T47D (cell line): Measurements from ENCODE around the gene ACBD4.
A peak's percentile ranks its signal among the peaks of the same experiment; 100 is the strongest.

Source experiments
- DNase-seq, 2 experiments: peaks; one replicate each; pipeline versions ENCODE4 v3.0.0 to v3.0.0-alpha.2; 2011 to 2012; ENCODE audit warnings: low read depth in 1 of 2, low spot score in 1 of 2
- JUND ChIP-seq: IDR thresholded peaks from 2 replicates; pipeline ENCODE4 v1.6.1; 2012; ENCODE audit warnings: low read depth
- in situ Hi-C: cut with HindIII; loops from 2 replicates; pipeline ENCODE4 v1.10.0; 2016; ENCODE audit warnings: low sequenced_read_pairs, low pct_unique_long_range_greater_than_20kb

The ACBD4 gene

DNA sequence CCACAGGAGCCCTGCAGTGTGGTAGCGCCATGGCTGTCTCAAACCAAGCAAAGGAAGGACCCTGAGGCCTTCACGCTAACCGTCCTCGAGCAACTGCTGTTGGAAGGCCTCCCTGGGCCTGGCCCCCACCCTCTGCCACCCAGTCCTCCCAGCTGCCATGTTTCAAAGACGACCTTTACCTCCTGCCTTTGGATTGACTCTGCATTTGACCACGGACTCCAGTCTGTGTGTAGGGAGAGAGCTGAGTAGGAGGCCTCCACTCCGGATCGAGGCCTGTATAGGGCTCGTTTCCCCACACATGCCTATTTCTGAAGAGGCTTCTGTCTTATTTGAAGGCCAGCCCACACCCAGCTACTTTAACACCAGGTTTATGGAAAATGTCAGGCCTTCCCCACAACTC lies 27.4 kb upstream of the ACBD4 start:
- DNase-seq = no peak
- in situ Hi-C loops = no loop called here
- TF ChIP-seq JUND = no peak

DNA sequence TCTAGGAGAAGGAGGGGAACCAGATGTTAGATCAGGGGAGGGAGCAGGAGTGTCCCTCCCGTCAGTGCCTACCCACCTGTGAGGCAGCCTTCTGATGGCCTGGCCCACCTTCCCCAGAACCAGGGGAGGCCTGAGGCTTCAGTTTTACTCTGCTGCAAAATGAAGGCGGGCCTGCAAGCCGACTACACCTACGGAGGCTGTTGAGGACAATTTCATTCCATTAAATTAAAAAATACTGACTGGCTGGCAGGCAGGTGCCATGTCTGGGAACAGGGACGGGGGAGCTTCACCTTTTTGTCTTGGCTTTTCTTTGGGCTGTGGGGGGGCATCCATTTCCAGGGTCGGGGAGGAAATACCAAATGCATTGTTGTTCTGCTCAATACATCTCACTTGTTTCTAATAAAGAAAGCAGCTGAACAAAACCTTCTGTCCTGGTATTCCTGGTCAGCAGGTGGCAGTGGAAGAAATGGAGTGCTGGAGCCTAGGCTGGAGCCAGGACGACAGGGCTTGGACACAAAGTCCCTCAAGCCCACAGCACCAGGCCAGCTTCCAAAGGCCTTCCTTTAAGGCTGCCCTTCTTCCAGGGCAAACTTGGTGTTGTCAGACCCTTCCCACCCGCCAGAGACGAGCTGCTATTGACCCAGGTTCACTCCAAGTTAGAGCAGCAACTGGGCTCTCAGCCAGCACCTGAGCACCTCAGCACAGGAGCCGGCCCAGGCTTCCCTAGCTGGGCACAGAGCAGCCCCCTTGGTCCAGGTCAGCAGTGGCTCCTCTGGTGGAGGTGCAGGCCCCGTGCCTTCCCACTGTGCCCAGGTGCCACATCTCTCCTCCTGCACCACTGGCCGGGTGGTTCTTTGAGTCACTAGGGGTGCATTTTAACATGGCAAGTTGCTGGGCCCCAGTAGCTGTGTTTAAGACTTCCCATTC lies 26.6 kb upstream of the ACBD4 start:
- peak in 1 of 2 experiments; percentile 63 for DNase-seq
- in situ Hi-C loops = no loop called here
- no peak for TF ChIP-seq JUND

DNA sequence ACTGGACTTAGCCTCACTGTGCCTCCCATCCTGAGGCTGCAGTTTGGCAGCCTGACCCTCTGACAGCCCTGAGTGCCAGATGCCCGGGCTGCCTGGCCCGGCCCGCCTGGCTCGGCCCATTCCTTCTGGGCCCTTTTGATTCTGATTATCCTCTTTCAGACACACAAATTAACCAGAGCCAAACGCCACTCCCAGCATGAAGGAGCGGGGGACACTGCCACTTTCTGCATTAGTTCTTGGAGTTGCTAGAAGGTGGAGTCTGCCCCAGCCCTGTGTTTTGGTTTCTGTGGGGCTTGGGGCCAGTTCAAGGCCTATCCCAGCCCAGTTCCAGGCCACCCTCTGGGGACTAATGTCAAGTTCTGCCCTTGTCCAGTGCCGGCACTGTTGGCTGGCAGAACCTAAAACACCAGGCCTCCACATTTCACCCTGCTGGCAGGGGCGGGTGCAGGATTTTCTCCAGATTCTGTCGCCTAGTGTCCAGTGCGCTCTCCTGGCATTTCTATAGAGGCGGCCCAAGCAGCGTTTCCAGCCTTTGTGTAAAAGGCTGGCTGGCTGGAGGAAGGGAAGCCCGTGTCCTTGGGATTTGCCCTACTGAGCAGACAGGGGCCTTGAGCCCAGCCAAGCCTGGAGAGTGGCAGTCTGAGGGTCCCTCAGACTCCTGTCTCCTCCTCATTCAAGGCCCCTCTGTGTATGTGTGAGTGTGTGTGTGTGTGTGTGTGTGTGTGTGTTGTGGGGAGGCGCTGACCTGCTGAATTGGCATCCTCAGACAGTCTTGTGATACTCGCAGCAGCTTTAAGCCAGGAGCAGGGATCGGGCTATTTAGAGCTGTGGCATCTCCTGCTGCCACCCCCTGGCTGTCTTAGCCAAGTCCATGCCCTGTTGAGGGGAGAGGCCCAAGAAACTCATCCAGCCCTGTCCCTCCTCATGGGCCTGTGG lies 24.5 kb upstream of the ACBD4 start:
- DNase-seq = no peak
- in situ Hi-C loops = no loop called here
- no peak for TF ChIP-seq JUND

DNA sequence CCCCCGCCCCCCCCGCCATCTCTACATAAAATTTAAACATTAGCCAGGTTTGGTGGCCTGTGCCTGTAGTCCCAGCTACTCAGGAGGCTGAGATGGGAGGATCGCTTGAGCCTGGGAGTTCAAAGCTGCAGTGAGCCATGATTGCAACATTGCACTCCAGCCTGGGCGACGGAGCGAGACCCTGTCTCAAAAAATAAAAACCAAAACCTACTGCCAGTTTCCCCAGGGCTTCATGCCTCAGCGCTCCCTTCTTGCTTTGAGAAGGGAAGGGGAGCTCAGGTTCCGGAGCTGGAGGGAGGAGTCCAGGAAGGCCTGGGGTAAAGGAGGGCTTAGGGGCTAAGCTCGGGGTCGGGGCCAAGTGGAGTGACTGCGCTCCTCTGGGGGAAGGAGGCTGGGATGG lies 23.6 kb upstream of the ACBD4 start:
- in situ Hi-C loops = no loop called here
- no peak for DNase-seq
- no peak for TF ChIP-seq JUND

DNA sequence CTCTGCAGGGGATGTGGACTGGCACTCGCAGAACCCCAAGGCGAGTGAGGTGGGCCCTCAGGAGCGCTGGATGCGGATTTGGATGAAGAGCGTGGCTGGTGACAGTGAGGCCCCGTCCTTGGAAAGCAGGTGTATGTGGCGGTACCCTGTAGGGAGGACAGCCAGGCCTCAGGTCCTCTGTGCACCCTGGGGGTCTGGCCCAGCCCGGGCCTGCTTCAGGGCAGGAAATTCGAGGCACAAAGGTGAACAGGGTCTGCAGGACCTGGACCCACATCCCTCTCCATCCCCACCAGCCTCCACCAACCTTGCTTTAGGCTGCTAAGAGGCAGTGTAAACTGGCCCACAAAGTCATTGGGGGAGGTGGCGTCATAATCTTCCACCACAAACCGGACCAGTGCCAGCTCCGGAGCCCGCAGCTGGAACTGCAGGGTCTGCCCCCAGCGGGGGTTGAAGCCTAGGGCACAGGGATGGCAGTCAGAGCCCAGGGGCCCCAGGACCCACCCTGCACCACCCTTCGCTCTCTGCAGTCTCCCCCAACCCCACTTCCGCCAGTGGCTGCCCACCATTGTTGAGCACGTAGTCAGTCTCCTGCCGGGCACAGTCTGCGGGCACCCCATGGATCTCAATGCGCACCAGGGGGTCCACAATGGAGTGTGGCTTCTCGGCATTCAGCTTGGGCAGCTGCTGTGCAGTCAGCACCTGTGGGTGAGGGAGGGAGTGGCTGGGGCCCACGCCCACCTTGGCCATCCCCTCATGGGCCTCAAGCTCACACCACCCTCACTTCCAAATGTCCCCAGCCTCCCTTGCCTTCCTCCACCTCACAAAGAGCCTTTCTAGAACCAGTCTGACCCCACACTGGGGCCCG lies 22.7 kb upstream of the ACBD4 start:
- DNase-seq = no peak
- in situ Hi-C loops = no loop called here
- no peak for TF ChIP-seq JUND

DNA sequence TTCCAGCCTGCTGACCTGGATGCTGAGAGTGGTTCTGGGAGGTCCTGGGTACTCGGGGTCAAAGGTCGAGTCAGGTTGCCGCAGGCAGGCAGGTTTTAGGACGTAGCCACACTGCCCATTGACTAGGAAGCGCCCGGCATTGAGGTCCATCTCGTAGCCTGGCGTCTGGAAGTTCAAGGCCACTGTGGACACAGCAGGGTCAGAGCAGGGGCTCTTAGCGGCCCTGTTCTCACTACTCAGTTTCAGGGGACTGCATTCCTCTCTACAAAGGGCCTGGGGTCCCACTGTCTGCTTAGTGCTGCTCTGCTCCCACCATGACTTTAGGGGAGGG lies 22.1 kb upstream of the ACBD4 start:
- in situ Hi-C loops = no loop called here
- no peak for TF ChIP-seq JUND
- DNase-seq = no peak

DNA sequence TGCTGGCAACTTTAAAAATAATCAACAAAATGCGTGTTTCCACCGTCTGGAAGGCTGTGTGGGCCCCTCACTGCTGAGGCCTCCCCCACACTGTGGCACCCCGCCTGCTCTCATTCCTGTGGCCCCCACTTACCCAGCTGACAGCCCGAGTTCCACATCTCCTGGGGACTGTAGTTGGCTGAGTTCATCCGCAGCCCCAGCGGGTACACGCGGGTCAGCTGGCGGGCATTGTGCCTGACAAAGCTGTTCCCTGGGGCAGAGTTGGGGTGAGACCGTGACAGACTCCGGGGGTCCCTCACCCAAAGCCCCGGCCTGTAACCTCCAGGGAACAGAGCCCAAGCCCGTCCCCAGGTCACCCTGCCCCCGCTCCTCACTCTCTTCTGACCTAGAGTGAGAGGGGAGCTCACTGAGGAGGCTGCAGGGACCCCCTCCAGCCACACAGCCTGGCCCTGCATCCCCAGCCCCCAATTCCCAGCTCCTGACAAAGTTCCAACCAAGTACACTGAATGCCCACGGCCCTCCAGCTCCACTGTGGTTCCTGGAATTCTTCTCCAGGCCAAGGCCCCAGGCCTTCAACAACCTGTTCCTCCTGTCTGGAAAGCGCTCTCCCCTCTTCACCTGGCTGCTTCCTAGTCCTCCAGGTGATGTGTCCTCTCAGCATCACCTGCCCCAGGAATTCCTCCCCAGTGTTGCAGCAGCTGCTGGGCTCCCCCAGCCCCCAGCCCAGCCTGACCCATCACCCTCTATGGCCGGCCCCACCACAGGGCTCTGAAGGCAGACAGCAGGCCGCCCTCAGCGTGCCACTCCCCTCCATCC lies 21.2 kb upstream of the ACBD4 start:
- DNase-seq = peak; percentile 89 to 91
- in situ Hi-C loops = no loop called here
- TF ChIP-seq JUND = no peak

DNA sequence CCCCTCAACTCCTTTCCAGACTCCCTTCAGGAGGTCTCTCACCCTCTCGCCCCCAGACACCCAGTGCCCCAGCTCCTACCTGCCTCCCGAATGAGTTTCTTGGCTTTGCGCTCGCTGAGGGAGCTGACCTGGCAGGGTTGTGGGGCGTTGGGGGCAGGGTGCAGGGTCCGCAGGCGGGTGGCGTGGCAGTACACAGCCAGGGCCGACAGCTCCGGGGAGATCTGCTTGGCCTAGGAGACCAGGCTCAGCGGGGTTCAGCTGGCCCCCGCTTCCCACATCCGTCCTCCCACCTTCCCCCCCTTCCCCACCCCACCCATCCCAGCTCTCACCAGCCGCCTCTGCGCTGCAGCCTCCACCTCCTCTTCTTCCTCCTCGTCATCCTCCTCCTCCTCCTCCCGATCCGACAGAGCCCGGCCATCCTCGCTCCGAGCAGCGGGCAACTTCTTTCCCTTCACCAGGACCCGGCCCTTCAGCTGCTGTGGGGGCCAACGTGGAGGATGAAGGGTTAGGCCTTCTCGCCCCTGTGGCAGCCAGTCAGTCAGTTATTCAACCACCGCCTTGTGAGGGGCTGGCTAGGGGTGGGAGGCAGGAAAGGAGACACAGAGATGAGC lies 20.4 kb upstream of the ACBD4 start:
- in situ Hi-C loops = no loop called here
- TF ChIP-seq JUND = no peak
- DNase-seq = no peak

DNA sequence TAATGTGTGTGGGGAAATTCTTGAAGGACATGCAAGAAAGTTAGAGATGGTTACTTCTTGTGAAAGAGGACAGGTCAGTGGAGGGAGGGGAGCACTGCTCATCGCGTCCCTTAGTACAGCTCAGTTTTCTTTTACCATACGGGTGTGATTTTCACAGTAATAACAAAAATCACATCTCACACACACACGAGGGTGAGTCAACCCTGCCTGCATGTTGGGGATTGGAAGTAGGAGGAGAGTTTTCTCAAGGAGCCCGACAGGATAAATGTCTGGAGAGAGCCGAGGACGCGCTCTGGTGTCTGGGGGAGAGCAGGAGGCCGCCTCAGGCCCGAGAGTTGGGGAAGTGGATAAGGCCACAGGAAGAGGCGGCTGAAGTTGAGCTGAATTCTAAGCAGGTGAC lies 19.6 kb upstream of the ACBD4 start:
- in situ Hi-C loops = no loop called here
- DNase-seq = no peak

DNA sequence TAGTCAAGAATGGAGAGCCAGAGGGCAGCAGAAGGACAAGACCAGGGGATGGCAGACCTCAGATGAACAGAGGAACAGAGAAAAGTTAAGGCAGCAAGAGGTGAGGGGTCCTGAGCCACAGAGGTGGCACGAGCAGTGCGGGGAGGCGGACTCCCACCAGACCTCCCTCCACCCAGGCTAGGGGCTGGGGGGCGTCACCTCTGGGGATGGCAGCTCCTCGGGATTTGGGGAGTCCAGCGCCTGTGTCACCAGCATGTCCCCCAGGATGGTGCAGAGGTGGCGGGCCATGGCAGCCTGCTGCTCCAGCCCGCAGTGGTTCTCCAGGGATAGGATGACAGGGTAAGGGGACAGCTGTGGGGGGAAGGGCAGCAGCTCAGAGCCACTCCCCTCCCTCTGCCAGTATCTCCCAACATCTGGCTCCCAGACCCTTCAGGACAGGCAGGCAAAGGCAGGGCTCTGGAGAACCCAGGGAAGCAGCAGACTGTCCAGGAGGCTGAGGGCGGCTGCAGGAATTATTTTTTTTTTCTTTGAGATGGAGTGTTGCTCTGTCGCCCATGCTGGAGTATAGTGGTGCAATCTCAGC lies 19.0 kb upstream of the ACBD4 start:
- in situ Hi-C loops = no loop called here
- no peak for TF ChIP-seq JUND
- no peak for DNase-seq

More for the DNA sequence above, 19.6 kb upstream of the ACBD4 start:
- TF ChIP-seq JUND = no peak

DNA sequence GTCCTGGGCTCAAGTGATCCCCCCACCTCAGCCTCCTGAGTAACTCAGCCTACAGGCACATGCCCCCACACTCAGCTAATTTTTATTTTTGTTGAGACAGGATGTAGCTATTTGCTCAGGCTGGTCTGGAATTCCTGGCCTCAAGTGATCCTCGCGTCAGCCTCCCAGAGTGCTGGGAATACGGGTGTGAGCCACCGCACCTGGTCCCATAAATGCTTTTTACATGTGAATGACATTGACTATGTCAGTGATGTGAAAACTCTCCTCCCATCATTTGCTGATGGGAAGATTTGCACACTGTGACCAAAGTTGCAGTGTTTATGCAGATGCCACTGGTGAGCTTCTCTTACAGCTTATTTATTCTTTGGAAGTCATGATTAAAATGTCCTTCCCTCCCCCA lies 18.2 kb upstream of the ACBD4 start:
- TF ChIP-seq JUND = no peak
- in situ Hi-C loops = no loop called here
- no peak for DNase-seq
